ENCODE measurements around the gene SNTN.

The SNTN gene

DNA sequence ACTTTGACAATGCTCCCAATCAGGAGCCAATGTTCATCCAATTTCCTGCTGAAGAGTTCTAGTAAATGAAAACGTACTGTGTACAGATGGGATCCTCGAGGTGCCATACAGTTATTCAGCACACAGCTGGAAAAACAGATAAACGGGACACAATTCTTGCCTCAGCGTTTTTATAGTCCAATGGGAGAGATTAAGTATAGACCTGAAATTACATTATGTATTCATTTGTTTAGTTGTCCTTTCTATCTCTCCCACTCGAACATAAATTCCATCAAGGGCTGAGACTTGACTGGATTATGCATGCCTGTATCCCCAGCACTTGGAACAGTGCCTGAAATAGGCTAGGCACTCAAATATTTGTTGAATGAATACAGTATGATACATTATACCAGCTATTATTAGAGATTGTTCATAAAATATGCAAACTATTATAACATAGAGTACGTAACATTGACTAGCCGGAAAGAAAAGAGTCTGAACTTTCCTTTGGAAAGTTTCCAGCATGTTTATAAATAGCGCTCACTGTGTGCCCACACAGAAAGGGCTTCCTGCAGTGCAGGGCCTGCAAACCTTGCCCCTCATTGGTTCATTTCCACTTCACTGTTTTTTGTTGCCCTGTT lies 27.4 kb upstream of the SNTN start:
- no peak overlapping the region for H3K4me2 ChIP-seq (ENCODE audit: insufficient read depth, low read length)
- no peak overlapping the region for H3K27ac ChIP-seq (ENCODE audit: low read length)
- H3K79me2 ChIP-seq (ENCODE audit: insufficient read depth, low read length): no peaks in the 10 kb centered on the region
- H2AFZ ChIP-seq (ENCODE audit: low read depth, low read length): no peak overlapping the region
- H3K36me3 ChIP-seq (ENCODE audit: insufficient read depth, low read length): no peaks in the 10 kb centered on the region
- H3K9ac ChIP-seq (ENCODE audit: low read depth, low read length): no peak overlapping the region
- TF ChIP-seq, protein P1, sequence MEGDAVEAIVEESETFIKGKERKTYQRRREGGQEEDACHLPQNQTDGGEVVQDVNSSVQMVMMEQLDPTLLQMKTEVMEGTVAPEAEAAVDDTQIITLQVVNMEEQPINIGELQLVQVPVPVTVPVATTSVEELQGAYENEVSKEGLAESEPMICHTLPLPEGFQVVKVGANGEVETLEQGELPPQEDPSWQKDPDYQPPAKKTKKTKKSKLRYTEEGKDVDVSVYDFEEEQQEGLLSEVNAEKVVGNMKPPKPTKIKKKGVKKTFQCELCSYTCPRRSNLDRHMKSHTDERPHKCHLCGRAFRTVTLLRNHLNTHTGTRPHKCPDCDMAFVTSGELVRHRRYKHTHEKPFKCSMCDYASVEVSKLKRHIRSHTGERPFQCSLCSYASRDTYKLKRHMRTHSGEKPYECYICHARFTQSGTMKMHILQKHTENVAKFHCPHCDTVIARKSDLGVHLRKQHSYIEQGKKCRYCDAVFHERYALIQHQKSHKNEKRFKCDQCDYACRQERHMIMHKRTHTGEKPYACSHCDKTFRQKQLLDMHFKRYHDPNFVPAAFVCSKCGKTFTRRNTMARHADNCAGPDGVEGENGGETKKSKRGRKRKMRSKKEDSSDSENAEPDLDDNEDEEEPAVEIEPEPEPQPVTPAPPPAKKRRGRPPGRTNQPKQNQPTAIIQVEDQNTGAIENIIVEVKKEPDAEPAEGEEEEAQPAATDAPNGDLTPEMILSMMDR (IDR thresholded peaks at IDR 0.05; ENCODE audit: borderline replicate concordance, extremely low read depth, low read length, poor library complexity, severe bottlenecking): no peak
- TF ChIP-seq EZH2 (IDR thresholded peaks at IDR 0.05; ENCODE audit: borderline replicate concordance, low read depth, low read length, severe bottlenecking): no peak
- no peaks in the 10 kb centered on the region for H4K20me1 ChIP-seq (ENCODE audit: insufficient read depth, low read length)
- H3K9me3 ChIP-seq (ENCODE audit: insufficient read depth, low read length, severe bottlenecking): no peaks in the 10 kb centered on the region
- DNase-seq: no peak
- H3K27me3 ChIP-seq (ENCODE audit: insufficient read depth, low read length, poor library complexity): no peaks in the 10 kb centered on the region
- no peaks in the 10 kb centered on the region for H3K4me1 ChIP-seq (ENCODE audit: insufficient read depth, low read length)
- no peak for ATAC-seq (ENCODE audit: insufficient read depth, low read depth)
- no peak overlapping the region for H3K4me3 ChIP-seq (ENCODE audit: low read depth in 1 of 2, low read length in 2 of 2)

DNA sequence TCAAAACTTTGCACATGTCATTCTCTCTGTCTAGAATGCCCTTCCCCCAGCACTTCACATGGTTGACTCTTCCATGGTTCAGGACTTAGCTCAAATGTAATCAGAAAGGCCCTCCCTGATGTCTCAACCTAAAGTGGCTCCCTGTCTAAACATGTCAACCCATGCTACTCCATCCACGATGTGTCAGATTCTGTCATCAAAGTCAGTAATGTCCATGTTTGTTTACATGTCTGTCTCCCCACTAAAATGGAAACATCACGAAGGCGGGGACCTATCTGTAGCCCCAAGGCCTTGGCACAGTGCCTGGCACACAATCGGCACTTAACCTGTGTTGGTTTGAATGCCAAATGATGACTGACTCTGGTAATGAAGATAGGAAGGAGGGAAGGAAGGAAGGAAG lies 20.8 kb upstream of the SNTN start:
- Histone ChIP-seq H4K20me1 (ENCODE audit: insufficient read depth, low read length) (no peaks in the 10 kb centered on the region), H3K27me3 (ENCODE audit: insufficient read depth, low read length, poor library complexity) (no peaks in the 10 kb centered on the region), H3K27ac (ENCODE audit: low read length) (no peak overlapping the region), H3K79me2 (ENCODE audit: insufficient read depth, low read length) (no peaks in the 10 kb centered on the region), H3K4me1 (ENCODE audit: insufficient read depth, low read length) (no peaks in the 10 kb centered on the region), H3K4me2 (ENCODE audit: insufficient read depth, low read length) (no peak overlapping the region), H3K36me3 (ENCODE audit: insufficient read depth, low read length) (no peaks in the 10 kb centered on the region), H3K9ac (ENCODE audit: low read depth, low read length) (no peak overlapping the region), H3K9me3 (ENCODE audit: insufficient read depth, low read length, severe bottlenecking) (no peaks in the 10 kb centered on the region), H2AFZ (ENCODE audit: low read depth, low read length) (no peak overlapping the region), H3K4me3 (ENCODE audit: low read depth in 1 of 2, low read length in 2 of 2) (no peak overlapping the region)
- TF ChIP-seq, protein P1 (IDR thresholded peaks at IDR 0.05; ENCODE audit: borderline replicate concordance, extremely low read depth, low read length, poor library complexity, severe bottlenecking): no peak
- no peak for TF ChIP-seq EZH2 (IDR thresholded peaks at IDR 0.05; ENCODE audit: borderline replicate concordance, low read depth, low read length, severe bottlenecking)
- no peak for ATAC-seq (ENCODE audit: insufficient read depth, low read depth)
- no peak for DNase-seq

DNA sequence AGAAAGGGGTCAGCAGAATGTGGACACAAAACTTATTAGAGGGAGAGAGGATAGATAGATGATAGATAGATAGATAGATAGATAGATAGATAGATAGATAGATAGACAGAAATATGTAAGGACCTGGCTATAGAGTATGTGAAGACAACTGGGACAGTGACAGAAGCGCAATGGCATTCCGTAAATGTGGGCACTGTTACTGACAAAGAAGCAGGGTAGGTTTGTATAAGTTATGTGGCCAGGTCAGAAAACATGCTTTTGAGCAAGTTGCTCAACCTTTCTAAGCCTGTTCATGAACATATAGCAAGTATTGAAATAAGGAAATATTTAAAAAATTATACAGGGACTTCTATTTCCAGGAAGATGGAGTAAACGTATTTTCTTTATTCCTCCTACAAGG lies 17.3 kb upstream of the SNTN start:
- Histone ChIP-seq H3K4me2 (ENCODE audit: insufficient read depth, low read length) (no peak overlapping the region), H3K9me3 (ENCODE audit: insufficient read depth, low read length, severe bottlenecking) (no peaks in the 10 kb centered on the region), H3K4me1 (ENCODE audit: insufficient read depth, low read length) (no peaks in the 10 kb centered on the region), H3K4me3 (ENCODE audit: low read depth in 1 of 2, low read length in 2 of 2) (no peak overlapping the region), H3K36me3 (ENCODE audit: insufficient read depth, low read length) (no peaks in the 10 kb centered on the region), H3K79me2 (ENCODE audit: insufficient read depth, low read length) (no peaks in the 10 kb centered on the region), H2AFZ (ENCODE audit: low read depth, low read length) (no peak overlapping the region), H3K27me3 (ENCODE audit: insufficient read depth, low read length, poor library complexity) (no peaks in the 10 kb centered on the region), H4K20me1 (ENCODE audit: insufficient read depth, low read length) (no peaks in the 10 kb centered on the region), H3K27ac (ENCODE audit: low read length) (no peak overlapping the region), H3K9ac (ENCODE audit: low read depth, low read length) (no peak overlapping the region)
- TF ChIP-seq, protein P1 (IDR thresholded peaks at IDR 0.05; ENCODE audit: borderline replicate concordance, extremely low read depth, low read length, poor library complexity, severe bottlenecking): no peak
- TF ChIP-seq EZH2 (IDR thresholded peaks at IDR 0.05; ENCODE audit: borderline replicate concordance, low read depth, low read length, severe bottlenecking): no peak
- no peak for DNase-seq
- no peak for ATAC-seq (ENCODE audit: insufficient read depth, low read depth)
